K562 (cell line): ENCODE measurements around the gene CCDC47. TPM values are rescaled to one million over a fixed set of nuclear protein-coding genes. Genes with fewer than 3 reads are reported as not detected.

Experiments used
- ARNT ChIP-seq, 2 experiments: fragments of 450-650 bp; IDR thresholded peaks; 2 replicates each; pipeline ENCODE4 v1.6.1; 2016; ENCODE audit warnings: mild to moderate bottlenecking in 1 of 2
- CBX8 ChIP-seq: fragments of 200-600 bp; sonication (generic); IDR thresholded peaks from 2 replicates; pipeline ENCODE4 v1.6.1; 2012; ENCODE audit warnings: borderline replicate concordance, mixed run types, low read depth, mild to moderate bottlenecking, moderate library complexity, mixed read lengths, low read length, control low read depth, inconsistent platforms; ENCODE audit not compliant: poor library complexity, severe bottlenecking; ENCODE audit errors: extremely low read depth
- CHD4 ChIP-seq: fragments of 200-600 bp; sonication (generic); IDR thresholded peaks from 3 replicates; pipeline ENCODE4 v1.6.1; 2012; ENCODE audit warnings: low read depth, mild to moderate bottlenecking, mixed read lengths, low read length, inconsistent platforms; ENCODE audit not compliant: insufficient read depth, insufficient replicate concordance, poor library complexity, severe bottlenecking
- DDX20 ChIP-seq: fragments of 450-650 bp; IDR thresholded peaks from 2 replicates; pipeline ENCODE4 v1.6.1; 2016; ENCODE audit warnings: missing genetic modification characterization, low read depth, mild to moderate bottlenecking, missing compliant biosample characterization, moderate library complexity
- FOXM1 ChIP-seq, 2 experiments: fragments of 450-650 bp in 1 of 2; sonication (generic) in 1 of 2; formaldehyde crosslinking in 1 of 2; IDR thresholded peaks; 2 replicates each; pipeline versions ENCODE4 v1.6.1 to v1.9.0; 2017 to 2022; ENCODE audit warnings: low read depth in 2 of 2, mild to moderate bottlenecking in 2 of 2, missing genetic modification reagents in 1 of 2, moderate library complexity in 1 of 2
- GABPB2 ChIP-seq: fragments of 250-450 bp; sonication (Bioruptor Pico); conservative IDR thresholded peaks from 2 replicates; pipeline ENCODE4 v1.5.1; 2021; ENCODE audit warnings: mild to moderate bottlenecking
- HOXB6 ChIP-seq: fragments of 250-450 bp; sonication (Bioruptor Pico); IDR thresholded peaks from 2 replicates; pipeline ENCODE4 v1.5.1; 2022; ENCODE audit warnings: mild to moderate bottlenecking, borderline replicate concordance
- ILF3 ChIP-seq: fragments of 450-650 bp; IDR thresholded peaks from 2 replicates; pipeline ENCODE4 v1.6.1; 2018; ENCODE audit warnings: antibody characterized with exemption, mild to moderate bottlenecking, moderate library complexity, borderline replicate concordance
- JUND ChIP-seq, 2 experiments: IDR thresholded peaks; 2 replicates in 1 of 2; 3 replicates in 1 of 2; pipeline ENCODE4 v1.6.1; 2011; ENCODE audit warnings: borderline replicate concordance in 2 of 2, low read depth in 2 of 2, low read length in 2 of 2, improper control_type of control experiment in 1 of 2, missing biosample characterization in 1 of 2, missing genetic modification characterization in 1 of 2, missing genetic modification reagents in 1 of 2
- NBN ChIP-seq: fragments of 450-650 bp; IDR thresholded peaks from 2 replicates; pipeline ENCODE4 v1.6.1; 2016; ENCODE audit warnings: low read depth, mild to moderate bottlenecking
- RB1 ChIP-seq: fragments of 450-650 bp; IDR thresholded peaks from 2 replicates; pipeline ENCODE4 v1.6.1; 2017; ENCODE audit warnings: low read depth, mild to moderate bottlenecking
- RBM17 ChIP-seq: fragments of 200-400 bp; formaldehyde crosslinking; IDR thresholded peaks from 2 replicates; pipeline ENCODE4 v1.6.1; 2017; ENCODE audit warnings: low read depth, mild to moderate bottlenecking, low read length, borderline replicate concordance
- RFX7 ChIP-seq: fragments of 250-450 bp; sonication (Bioruptor Pico); IDR thresholded peaks from 2 replicates; pipeline ENCODE4 v1.5.1; 2021; ENCODE audit warnings: mild to moderate bottlenecking
- SMARCA4 ChIP-seq: fragments of 450-650 bp; IDR thresholded peaks from 2 replicates; pipeline ENCODE4 v1.6.1; 2016
- SREBF2 ChIP-seq: sonication (generic); formaldehyde crosslinking; IDR thresholded peaks from 2 replicates; pipeline ENCODE4 v1.4.0; 2020; ENCODE audit warnings: mild to moderate bottlenecking, missing genetic modification reagents
- ZBTB1 ChIP-seq: sonication (generic); formaldehyde crosslinking; IDR thresholded peaks from 2 replicates; pipeline ENCODE4 v1.8.1; 2023; ENCODE audit warnings: missing genetic modification reagents, low read depth, mild to moderate bottlenecking, borderline replicate concordance
- ZC3H8 ChIP-seq: fragments of 450-650 bp; IDR thresholded peaks from 2 replicates; pipeline ENCODE4 v1.6.1; 2017
- ZNF133 ChIP-seq: fragments of 250-450 bp; sonication (Bioruptor Pico); IDR thresholded peaks from 2 replicates; pipeline ENCODE4 v1.4.0; 2020; ENCODE audit warnings: mild to moderate bottlenecking
- ZNF717 ChIP-seq: fragments of 250-450 bp; sonication (Bioruptor Pico); IDR thresholded peaks from 2 replicates; pipeline ENCODE4 v1.5.0; 2021
- polyA plus RNA-seq, 8 experiments: library from polyadenylated mRNA; depleted of rRNA in 4 of 8; stranded (reverse) in 5 of 8; unstranded in 3 of 8; fragments of >200 nt; fragmentation: Nextera tagmentation in 2 of 8; fragmentation: Illumina TruSeq in 1 of 8; extraction: Ambion mirVana in 2 of 8; extraction: Trizol in 1 of 8; gene quantifications; 2 replicates each; pipeline versions ENCODE4 v1.2.1 to v1.2.3, GENCODE V29; 2011 to 2014; ENCODE audit warnings: inconsistent platforms in 1 of 8, missing spikeins in 1 of 8
- total RNA-seq, 7 experiments: library from RNA; depleted of rRNA in 6 of 7; stranded (reverse); fragments of >200 nt in 6 of 7; fragmentation: Illumina TruSeq in 2 of 7; extraction: Trizol in 2 of 7; gene quantifications; 2 replicates each; pipeline versions ENCODE4 v1.2.1 to v1.2.3, GENCODE V29; 2011 to 2021; ENCODE audit warnings: low replicate concordance in 1 of 7
- TF ChIP-seq, protein P1 (sequence below), 2 experiments: IDR thresholded peaks in 1 of 2; conservative IDR thresholded peaks in 1 of 2; 2 replicates each; pipeline ENCODE4 v1.6.1; 2016; ENCODE audit warnings: low read depth in 2 of 2, mild to moderate bottlenecking in 1 of 2, missing compliant biosample characterization in 1 of 2, missing genetic modification characterization in 1 of 2, moderate library complexity in 1 of 2
- TF ChIP-seq, protein P2 (sequence below), 2 experiments: fragments of 150-350 bp in 1 of 2; IDR thresholded peaks; 2 replicates each; pipeline ENCODE4 v1.6.1; 2012 to 2016; ENCODE audit warnings: low read depth in 2 of 2, low read length in 2 of 2, mild to moderate bottlenecking in 1 of 2, moderate library complexity in 1 of 2

Gene CCDC47
- total and polyA plus RNA-seq, 9 of the 15 experiments (the other 6 are each of a cell fraction or from before 2014, with no cell fraction given), result 15.5 to 162 (median 122) TPM

DNA sequence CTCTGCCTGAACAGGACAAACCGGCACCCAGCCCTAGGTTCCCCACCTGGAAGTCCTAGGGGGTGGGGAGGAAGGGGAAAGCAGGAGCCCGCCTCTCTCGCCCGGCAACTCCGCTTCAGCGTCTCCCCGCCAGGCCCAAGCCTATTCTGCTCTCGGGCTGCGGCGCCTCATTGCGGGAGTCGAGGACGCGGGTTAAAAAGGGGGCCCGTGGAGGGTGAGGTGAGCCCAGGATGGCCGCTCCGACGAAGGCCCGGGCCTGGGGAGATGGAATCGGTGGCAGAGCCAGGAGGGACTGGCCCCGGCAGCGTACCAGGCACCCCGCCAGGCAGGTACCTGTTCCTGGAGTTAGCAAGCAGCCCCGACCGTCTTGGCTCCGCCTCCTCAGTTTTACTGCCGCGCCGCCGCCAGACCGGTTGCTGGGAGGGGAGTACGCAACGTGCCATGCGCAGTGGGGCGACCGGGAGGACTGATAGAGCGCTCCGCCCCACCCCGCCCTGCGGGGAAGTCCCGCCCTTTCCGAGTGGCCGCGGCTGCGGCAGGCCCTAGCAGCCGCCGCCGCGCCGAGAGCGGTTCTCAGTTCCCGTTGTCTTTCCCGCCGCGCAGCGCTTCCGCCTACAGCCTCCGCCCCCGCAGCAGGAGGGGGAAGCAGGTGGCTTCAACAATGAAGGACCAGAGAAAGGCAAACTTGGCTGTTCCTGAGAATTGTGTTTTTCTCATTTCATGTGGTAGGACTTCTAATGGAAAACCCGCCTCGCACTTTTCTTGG, 31.8 kb downstream of the CCDC47 start, which contains the start of gene STRADA (continued):
- TF ChIP-seq, protein P1, sequence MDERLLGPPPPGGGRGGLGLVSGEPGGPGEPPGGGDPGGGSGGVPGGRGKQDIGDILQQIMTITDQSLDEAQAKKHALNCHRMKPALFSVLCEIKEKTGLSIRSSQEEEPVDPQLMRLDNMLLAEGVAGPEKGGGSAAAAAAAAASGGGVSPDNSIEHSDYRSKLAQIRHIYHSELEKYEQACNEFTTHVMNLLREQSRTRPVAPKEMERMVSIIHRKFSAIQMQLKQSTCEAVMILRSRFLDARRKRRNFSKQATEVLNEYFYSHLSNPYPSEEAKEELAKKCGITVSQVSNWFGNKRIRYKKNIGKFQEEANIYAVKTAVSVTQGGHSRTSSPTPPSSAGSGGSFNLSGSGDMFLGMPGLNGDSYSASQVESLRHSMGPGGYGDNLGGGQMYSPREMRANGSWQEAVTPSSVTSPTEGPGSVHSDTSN (CRISPR knock-in tag; IDR thresholded peaks at IDR 0.05; ENCODE audit: low read depth), result no peak
- TF ChIP-seq, protein P1 (tag; conservative IDR thresholded peaks at IDR 0.05; ENCODE audit: low read depth), result no peak
- TF ChIP-seq GABPB2, result no peak
- no peak for TF ChIP-seq ZNF133
- no peak for TF ChIP-seq ZNF717 (CRISPR knock-in tag)
- TF ChIP-seq, protein P2, sequence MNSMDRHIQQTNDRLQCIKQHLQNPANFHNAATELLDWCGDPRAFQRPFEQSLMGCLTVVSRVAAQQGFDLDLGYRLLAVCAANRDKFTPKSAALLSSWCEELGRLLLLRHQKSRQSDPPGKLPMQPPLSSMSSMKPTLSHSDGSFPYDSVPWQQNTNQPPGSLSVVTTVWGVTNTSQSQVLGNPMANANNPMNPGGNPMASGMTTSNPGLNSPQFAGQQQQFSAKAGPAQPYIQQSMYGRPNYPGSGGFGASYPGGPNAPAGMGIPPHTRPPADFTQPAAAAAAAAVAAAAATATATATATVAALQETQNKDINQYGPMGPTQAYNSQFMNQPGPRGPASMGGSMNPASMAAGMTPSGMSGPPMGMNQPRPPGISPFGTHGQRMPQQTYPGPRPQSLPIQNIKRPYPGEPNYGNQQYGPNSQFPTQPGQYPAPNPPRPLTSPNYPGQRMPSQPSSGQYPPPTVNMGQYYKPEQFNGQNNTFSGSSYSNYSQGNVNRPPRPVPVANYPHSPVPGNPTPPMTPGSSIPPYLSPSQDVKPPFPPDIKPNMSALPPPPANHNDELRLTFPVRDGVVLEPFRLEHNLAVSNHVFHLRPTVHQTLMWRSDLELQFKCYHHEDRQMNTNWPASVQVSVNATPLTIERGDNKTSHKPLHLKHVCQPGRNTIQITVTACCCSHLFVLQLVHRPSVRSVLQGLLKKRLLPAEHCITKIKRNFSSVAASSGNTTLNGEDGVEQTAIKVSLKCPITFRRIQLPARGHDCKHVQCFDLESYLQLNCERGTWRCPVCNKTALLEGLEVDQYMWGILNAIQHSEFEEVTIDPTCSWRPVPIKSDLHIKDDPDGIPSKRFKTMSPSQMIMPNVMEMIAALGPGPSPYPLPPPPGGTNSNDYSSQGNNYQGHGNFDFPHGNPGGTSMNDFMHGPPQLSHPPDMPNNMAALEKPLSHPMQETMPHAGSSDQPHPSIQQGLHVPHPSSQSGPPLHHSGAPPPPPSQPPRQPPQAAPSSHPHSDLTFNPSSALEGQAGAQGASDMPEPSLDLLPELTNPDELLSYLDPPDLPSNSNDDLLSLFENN (IDR thresholded peaks at IDR 0.05; ENCODE audit: low read depth in 2 of 2, low read length in 2 of 2), result peak in 1 of 2 experiments; percentile 49; a peak in 1 of 4 replicates
- TF ChIP-seq SMARCA4, result no peak
- no peak for TF ChIP-seq ZC3H8
- TF ChIP-seq RBM17, result no peak
- no peak for TF ChIP-seq CBX8
- TF ChIP-seq SREBF2 (CRISPR knock-in tag), result no peak
- no peak for TF ChIP-seq RFX7
- TF ChIP-seq ARNT (IDR thresholded peaks at IDR 0.05), result no peak
- 0 out of 2 replicates have a peak, but pooled peaks have one; percentile 51 for TF ChIP-seq JUND (IDR thresholded peaks at IDR 0.05; ENCODE audit: borderline replicate concordance, low read depth, low read length)
- TF ChIP-seq JUND (tag; IDR thresholded peaks at IDR 0.05; ENCODE audit: borderline replicate concordance, low read depth, low read length), result no peak
- TF ChIP-seq HOXB6 (CRISPR knock-in tag), result no peak
- TF ChIP-seq ZBTB1 (CRISPR knock-in tag), result peak; percentile 74; the same call in 1 of the 2 replicates
- no peak for TF ChIP-seq DDX20 (tag)
- no peak for TF ChIP-seq CHD4
- TF ChIP-seq ILF3, result 0 out of 2 replicates have a peak, but pooled peaks have one; percentile 23
- TF ChIP-seq FOXM1 (IDR thresholded peaks at IDR 0.05; ENCODE audit: low read depth), result no peak
- TF ChIP-seq FOXM1 (CRISPR knock-in tag; IDR thresholded peaks at IDR 0.05; ENCODE audit: low read depth), result no peak
- TF ChIP-seq RB1, result peak; percentile 95
- TF ChIP-seq NBN, result peak; percentile 73
